Calu3 (cell line): Measurements from ENCODE around the gene NCR3LG1. TPM values are rescaled to one million over a fixed set of nuclear protein-coding genes. Genes with fewer than 3 reads are reported as not detected.

Experiments used
- BruUV-seq: library from RNA; stranded (reverse); fragments of 400-500 nt; replicated peaks from 2 replicates; lab custom pipeline; 2021; lab: Mats Ljungman, UMichigan
- CTCF ChIA-PET: fragments of 300-600 bp; sonication (Branson Sonifier 250); formaldehyde crosslinking; loops from one replicate; lab custom pipeline; 2022; ENCODE audit warnings: antibody characterized with exemption; lab: Charles Lee
- DNase-seq: peaks from one replicate; pipeline ENCODE4 v3.0.0; 2022
- H3K27ac Mint-ChIP-seq: one replicate; pipeline ENCODE4 v1.8.0; 2022; ENCODE audit warnings: mixed read lengths; ENCODE audit not compliant: unreplicated experiment
- H3K27me3 Mint-ChIP-seq: one replicate; pipeline ENCODE4 v1.8.0; 2022; ENCODE audit warnings: mixed read lengths; ENCODE audit not compliant: unreplicated experiment
- H3K36me3 Mint-ChIP-seq: one replicate; pipeline ENCODE4 v1.8.0; 2022; ENCODE audit warnings: mild to moderate bottlenecking, moderate library complexity, mixed read lengths; ENCODE audit not compliant: insufficient read depth, unreplicated experiment
- H3K4me1 Mint-ChIP-seq: one replicate; pipeline ENCODE4 v1.8.0; 2022; ENCODE audit warnings: mild to moderate bottlenecking, low read depth, mixed read lengths; ENCODE audit not compliant: unreplicated experiment
- H3K4me3 Mint-ChIP-seq: one replicate; pipeline ENCODE4 v1.8.0; 2022; ENCODE audit warnings: mild to moderate bottlenecking, low read depth, moderate library complexity, mixed read lengths; ENCODE audit not compliant: unreplicated experiment
- H3K9me3 Mint-ChIP-seq: one replicate; pipeline ENCODE4 v1.8.0; 2022; ENCODE audit warnings: low read depth, mixed read lengths; ENCODE audit not compliant: unreplicated experiment
- intact Hi-C: fragments of 100-400 bp; cut with micrococcal nuclease; formaldehyde crosslinking; loops from one replicate; pipeline ENCODE4 v1.10.0; 2022; ENCODE audit not compliant: unreplicated experiment
- total RNA-seq: library from RNA; stranded (reverse); gene quantifications from 2 replicates; pipeline ENCODE4 v1.2.3, GENCODE V29; 2022
- TF ChIP-seq, protein P1 (sequence below): fragments of 200-600 bp; IDR thresholded peaks from one replicate; pipeline ENCODE4 v1.8.0; 2022; ENCODE audit warnings: antibody characterized with exemption; ENCODE audit not compliant: unreplicated experiment

The NCR3LG1 gene
- total RNA-seq, 1 experiment from 2014 or later, result 3.1 TPM

DNA sequence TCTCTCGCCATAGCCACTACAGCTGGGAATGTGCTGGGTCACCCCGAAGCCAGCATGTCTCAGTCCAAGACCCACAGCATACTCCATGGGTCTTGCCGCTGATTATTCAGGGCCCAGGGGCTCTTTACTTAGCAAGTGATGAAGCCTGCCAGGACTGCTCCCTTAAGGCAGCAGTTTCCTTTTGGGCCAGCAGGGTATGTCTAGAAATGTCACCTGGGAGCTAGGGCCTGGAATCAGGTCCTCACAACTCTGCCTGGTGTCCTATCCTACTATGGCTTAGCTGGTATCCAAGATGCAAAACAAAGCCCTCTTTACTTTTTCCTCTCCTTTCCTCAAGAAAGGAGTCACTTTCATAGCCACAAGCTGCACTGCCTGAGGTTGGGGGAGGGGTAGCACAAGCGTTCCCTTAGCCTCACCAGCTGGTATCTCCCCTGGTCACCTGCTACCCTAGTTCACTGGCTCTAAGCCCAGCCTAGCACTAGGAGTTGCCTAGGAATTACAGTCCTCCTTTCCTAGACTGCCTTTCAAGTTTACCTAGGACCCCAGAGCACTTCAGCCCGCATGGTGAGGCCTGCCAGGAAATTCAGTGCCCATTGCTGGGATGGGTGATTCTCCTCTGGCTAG is 22.6 kb upstream of the NCR3LG1 start:
- no TSS peak for BruUV-seq
- TF ChIP-seq, protein P1, sequence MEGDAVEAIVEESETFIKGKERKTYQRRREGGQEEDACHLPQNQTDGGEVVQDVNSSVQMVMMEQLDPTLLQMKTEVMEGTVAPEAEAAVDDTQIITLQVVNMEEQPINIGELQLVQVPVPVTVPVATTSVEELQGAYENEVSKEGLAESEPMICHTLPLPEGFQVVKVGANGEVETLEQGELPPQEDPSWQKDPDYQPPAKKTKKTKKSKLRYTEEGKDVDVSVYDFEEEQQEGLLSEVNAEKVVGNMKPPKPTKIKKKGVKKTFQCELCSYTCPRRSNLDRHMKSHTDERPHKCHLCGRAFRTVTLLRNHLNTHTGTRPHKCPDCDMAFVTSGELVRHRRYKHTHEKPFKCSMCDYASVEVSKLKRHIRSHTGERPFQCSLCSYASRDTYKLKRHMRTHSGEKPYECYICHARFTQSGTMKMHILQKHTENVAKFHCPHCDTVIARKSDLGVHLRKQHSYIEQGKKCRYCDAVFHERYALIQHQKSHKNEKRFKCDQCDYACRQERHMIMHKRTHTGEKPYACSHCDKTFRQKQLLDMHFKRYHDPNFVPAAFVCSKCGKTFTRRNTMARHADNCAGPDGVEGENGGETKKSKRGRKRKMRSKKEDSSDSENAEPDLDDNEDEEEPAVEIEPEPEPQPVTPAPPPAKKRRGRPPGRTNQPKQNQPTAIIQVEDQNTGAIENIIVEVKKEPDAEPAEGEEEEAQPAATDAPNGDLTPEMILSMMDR, result no peak
- no peak overlapping the region for H3K27ac Mint-ChIP-seq

DNA sequence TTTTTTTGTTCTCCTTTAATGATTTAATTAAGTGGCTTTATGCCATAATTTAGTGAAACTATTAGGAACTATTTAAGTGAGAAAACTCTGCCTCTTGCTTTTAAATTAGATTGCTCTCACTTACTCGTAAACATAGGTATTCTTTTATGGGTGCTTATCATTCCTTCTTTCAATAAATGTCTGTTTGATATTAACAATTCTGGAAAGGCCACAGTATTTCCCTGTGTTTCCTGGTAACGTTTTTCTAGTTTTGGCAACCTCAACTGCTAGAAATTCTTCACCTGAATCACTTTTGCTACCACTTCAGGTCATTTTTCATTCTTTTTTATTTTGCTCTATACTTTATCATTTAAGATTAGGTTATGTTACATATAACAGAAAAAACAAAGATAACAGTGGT is 19.9 kb upstream of the NCR3LG1 start:
- H3K9me3 Mint-ChIP-seq, result no peaks in the 10 kb centered on the region
- H3K27me3 Mint-ChIP-seq, result no peaks in the 10 kb centered on the region
- no peak for DNase-seq
- H3K27ac Mint-ChIP-seq, result no peak overlapping the region
- no TSS peak for BruUV-seq
- no peaks in the 10 kb centered on the region for H3K36me3 Mint-ChIP-seq
- intact Hi-C loops, result no loop called here
- CTCF ChIA-PET, result interaction anchor here (0.6 kb wide), 1 partner anchor 23 kb away, joined by 9 read pairs; no protein-coding TSS in a partner anchor
- H3K4me1 Mint-ChIP-seq, result no peaks in the 10 kb centered on the region
- no peak overlapping the region for H3K4me3 Mint-ChIP-seq
- TF ChIP-seq, protein P1, result no peak

More for the DNA sequence above, 22.6 kb upstream of the NCR3LG1 start:
- no peak for DNase-seq
- no peaks in the 10 kb centered on the region for H3K27me3 Mint-ChIP-seq
- no peaks in the 10 kb centered on the region for H3K36me3 Mint-ChIP-seq
- H3K9me3 Mint-ChIP-seq, result no peaks in the 10 kb centered on the region
- no peaks in the 10 kb centered on the region for H3K4me1 Mint-ChIP-seq
- CTCF ChIA-PET, result no interaction called here
- intact Hi-C loops, result no loop called here
- H3K4me3 Mint-ChIP-seq, result no peak overlapping the region

DNA sequence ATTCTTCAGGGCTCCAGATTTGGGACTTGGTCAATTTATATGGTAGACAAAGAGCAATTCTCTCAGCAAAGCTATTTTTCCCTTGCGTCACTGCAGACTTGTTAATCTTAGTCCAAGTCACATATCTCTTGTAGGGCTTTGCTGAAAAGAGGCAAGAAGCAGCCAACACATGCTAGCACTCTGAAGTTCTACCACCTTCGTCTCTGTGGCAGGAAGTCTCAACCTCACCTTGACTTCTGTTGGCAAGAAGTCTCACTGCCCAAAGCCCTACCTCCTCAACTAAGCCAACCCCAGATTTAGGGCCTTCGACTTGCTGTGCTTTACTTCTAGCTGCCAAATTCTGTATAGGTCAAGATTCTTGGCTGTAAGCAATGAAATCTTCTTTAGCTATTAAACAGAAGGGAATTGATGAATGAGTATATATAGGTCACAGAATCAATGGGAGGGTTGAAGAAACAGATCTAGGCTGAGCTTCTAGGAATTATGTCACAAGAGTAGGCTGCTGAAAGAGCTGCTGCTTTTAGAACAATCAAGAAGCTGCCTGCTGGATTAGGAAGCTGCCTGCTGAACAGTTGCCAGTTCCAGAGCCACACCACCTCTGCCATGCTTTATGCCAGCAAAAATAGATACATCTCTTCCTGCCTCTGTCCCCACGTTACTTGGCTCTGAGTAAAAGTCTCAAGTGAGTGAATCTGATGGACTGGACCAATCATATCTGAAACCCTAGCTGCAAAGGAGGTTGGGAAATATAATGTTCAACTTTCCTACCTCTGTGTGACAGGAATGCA is 17.6 kb upstream of the NCR3LG1 start:
- no TSS peak for BruUV-seq
- CTCF ChIA-PET, result interaction anchor here (0.6 kb wide), 2 partner anchors 48 to 434 kb away, joined by 3 to 9 read pairs; no protein-coding TSS in a partner anchor
- H3K9me3 Mint-ChIP-seq, result no peaks in the 10 kb centered on the region
- no peak overlapping the region for H3K27ac Mint-ChIP-seq
- TF ChIP-seq, protein P1, result no peak
- DNase-seq, result no peak
- no peaks in the 10 kb centered on the region for H3K36me3 Mint-ChIP-seq
- H3K4me1 Mint-ChIP-seq, result no peaks in the 10 kb centered on the region
- H3K4me3 Mint-ChIP-seq, result no peak overlapping the region
- intact Hi-C loops, result no loop called here
- H3K27me3 Mint-ChIP-seq, result no peaks in the 10 kb centered on the region

DNA sequence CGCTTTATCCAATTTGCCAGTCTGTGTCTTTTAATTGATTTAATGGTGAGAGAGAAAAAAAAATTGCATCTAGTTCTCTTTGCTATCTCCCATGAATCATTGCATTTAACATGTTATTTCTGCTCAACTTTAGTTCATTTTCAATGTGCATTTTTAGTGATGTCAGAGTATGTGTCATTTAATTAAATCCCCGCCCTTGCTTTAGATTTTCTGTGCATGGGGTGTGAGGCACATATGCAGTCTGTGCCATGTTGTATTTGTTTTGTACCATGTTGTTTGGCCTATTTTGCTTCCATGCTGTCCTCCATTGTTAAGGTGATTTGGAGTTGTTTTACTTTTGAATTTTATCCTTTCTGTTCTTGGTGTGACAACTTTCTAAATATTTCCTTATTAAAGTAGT is 8.3 kb upstream of the NCR3LG1 start:
- Mint-ChIP-seq H3K4me1 (no peaks in the 10 kb centered on the region), H3K36me3 (no peaks in the 10 kb centered on the region), H3K27ac (no peak overlapping the region), H3K9me3 (no peaks in the 10 kb centered on the region), H3K4me3 (no peak overlapping the region), H3K27me3 (no peaks in the 10 kb centered on the region)
- intact Hi-C loops, result no loop called here
- TF ChIP-seq, protein P1, result no peak
- no TSS peak for BruUV-seq
- no peak for DNase-seq
- CTCF ChIA-PET, result no interaction called here
